Pancreas (tissue), 10 donors: ENCODE measurements around the gene ZNF774. TPM values are rescaled to one million over a fixed set of nuclear protein-coding genes. Genes with fewer than 3 reads are reported as not detected.
A peak's percentile ranks its signal among the peaks of the same experiment; 100 is the strongest.

Experiments
- ATAC-seq, 4 donors: fragments of 200-7000 bp; cut with Tn5 transposase; one replicate each; pipeline versions ENCODE4 v1.8.0 to v1.9.1; 2020; ENCODE audit warnings: mild to moderate bottlenecking in 4 of 4, moderate library complexity in 4 of 4
- DNase-seq, 6 donors: peaks; one replicate each; pipeline ENCODE4 v3.0.0-alpha.2; 2020
- FAIRE-seq: peaks from 2 replicates; lab custom pipeline; 2012; peaks lifted over from hg19 to GRCh38; lab: Jason Lieb, UNC
- H3K27ac ChIP-seq, 4 donors: fragments of 200-600 bp; sonication (generic); 1 replicate in 3 of 4; 2 replicates in 1 of 4; pipeline versions ENCODE4 v1.5.0 to v1.8.0; 2020
- H3K27me3 ChIP-seq, 4 donors: fragments of 200-600 bp; one replicate each; pipeline ENCODE4 v1.8.0; 2021
- H3K36me3 ChIP-seq, 3 donors: fragments of 200-600 bp; sonication (generic) in 1 of 3; one replicate each; pipeline versions ENCODE4 v1.5.0 to v1.8.0; 2020 to 2021
- H3K4me1 ChIP-seq, 3 donors: fragments of 200-600 bp; one replicate each; pipeline ENCODE4 v1.8.0; 2021
- H3K4me3 ChIP-seq, 4 donors: fragments of 200-600 bp; sonication (generic) in 2 of 4; one replicate each; pipeline versions ENCODE4 v1.5.0 to v1.8.0; 2020 to 2021
- H3K9me3 ChIP-seq, 4 donors: fragments of 200-600 bp; one replicate each; pipeline ENCODE4 v1.8.0; 2021
- WGBS, 2 donors: extraction: QIAGEN DNeasy Blood & Tissue Kit; methylation state at CpG; one replicate each; pipeline ENCODE4 v1.1.7; 2013; 5-methylcytosine and 5-hydroxymethylcytosine counted together
- intact Hi-C, 3 donors: fragments of 100-400 bp; cut with DNase I; formaldehyde crosslinking; loops; one replicate each; pipeline versions ENCODE4 v1.11.1 to v1.14.2; 2022
- polyA plus RNA-seq, 2 donors: library from polyadenylated mRNA; stranded (reverse); fragments of 200-250 nt; gene quantifications; one replicate each; pipeline ENCODE4 v1.2.3, GENCODE V29; 2013
- total RNA-seq, 6 donors: library from RNA; stranded (reverse); fragmentation: NEBNext Ultra II Directional in 4 of 6; extraction: Animal tissue kit (Norgen Biotek cat#: 25700) in 4 of 6; gene quantifications; one replicate each; pipeline versions ENCODE4 v1.2.1 to v1.2.4, GENCODE V29; 2021 to 2023
- TF ChIP-seq, protein P1 (sequence below), 4 donors: fragments of 200-600 bp; sonication (generic) in 3 of 4; IDR thresholded peaks; one replicate each; pipeline versions ENCODE4 v1.5.0 to v1.8.0; 2021; ENCODE audit warnings: antibody characterized with exemption in 4 of 4
- donor health status: healthy with polysubstance abuse.
- donor health status: DM: no; HTN: no; CAD: no; lungs with moderate emphysema.
- donor health status: DM: no; HTN: no; CAD: no.
- donor health status: control.
- donor health status: control.
- donor health status: Bipolar disorder and iron deficiency.
- donor health status: DM: yes; HTN: yes; CAD: no.
- donor health status: DM: no; HTN: no; CAD: no.
- donor health status: DM: no; HTN: no; CAD: no.
- donor health status: DM: yes; HTN: yes; CAD: no.

ZNF774 gene
- total and polyA plus RNA-seq, 8 donors, result 2.2 to 11.9 (median 4.3) TPM

DNA sequence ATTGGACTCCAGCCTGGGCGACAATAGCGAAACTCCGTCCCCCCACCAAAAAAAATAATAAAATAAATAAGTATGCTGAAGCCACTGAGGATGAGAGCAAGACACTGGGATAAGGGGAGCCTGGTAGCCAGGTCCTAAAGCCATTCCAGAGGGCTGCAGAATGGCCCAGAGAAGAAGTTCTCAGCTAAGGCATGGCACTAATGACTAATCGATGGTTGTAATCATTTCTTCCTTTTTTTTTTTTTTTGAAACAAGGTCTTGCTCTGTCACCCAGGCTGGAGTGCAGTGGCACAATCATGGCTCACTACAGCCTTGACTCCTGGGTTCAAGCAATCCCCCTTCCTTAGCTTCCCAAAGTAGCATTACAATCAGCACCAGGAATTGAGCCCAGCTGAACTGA, 25.6 kb upstream of the ZNF774 start:
- intact Hi-C loops, result loop anchor here in 1 of 3 donors (10.0 kb wide), 1 partner anchor 158 kb away; no protein-coding TSS in a partner anchor
- 91 to 96% methylated on average over 4 of the region's 4 CpGs for WGBS, 2 donors
- H3K36me3 ChIP-seq, result no peaks in the 10 kb centered on the region

DNA sequence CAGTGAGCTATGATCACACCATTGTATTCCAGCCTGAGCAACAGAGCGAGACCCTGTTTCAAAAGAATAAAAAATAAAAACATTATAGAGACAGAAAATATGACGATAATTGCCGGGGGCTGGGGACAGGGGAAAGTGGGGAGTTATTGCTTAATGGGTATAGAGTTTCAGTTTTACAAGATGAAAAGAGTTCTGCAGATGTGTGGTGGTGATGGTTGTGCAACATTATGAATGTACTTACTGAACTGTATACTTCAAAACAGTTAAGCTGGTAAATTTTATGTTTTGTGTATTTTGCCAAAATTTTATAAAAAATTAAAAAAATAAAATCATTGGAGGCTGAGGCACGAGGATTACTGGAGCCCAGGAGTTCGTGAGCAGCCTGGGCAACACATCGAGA, 24.8 kb upstream of the ZNF774 start:
- no peak for ATAC-seq
- H3K27ac ChIP-seq, result no peak overlapping the region
- no peak overlapping the region for H3K4me3 ChIP-seq
- no peaks in the 10 kb centered on the region for H3K9me3 ChIP-seq
- intact Hi-C loops, result loop anchor here in 1 of 3 donors (10.0 kb wide), 1 partner anchor 157 kb away; no protein-coding TSS in a partner anchor
- DNase-seq, result no peak
- no peaks in the 10 kb centered on the region for H3K4me1 ChIP-seq
- no peaks in the 10 kb centered on the region for H3K27me3 ChIP-seq
- TF ChIP-seq, protein P1, sequence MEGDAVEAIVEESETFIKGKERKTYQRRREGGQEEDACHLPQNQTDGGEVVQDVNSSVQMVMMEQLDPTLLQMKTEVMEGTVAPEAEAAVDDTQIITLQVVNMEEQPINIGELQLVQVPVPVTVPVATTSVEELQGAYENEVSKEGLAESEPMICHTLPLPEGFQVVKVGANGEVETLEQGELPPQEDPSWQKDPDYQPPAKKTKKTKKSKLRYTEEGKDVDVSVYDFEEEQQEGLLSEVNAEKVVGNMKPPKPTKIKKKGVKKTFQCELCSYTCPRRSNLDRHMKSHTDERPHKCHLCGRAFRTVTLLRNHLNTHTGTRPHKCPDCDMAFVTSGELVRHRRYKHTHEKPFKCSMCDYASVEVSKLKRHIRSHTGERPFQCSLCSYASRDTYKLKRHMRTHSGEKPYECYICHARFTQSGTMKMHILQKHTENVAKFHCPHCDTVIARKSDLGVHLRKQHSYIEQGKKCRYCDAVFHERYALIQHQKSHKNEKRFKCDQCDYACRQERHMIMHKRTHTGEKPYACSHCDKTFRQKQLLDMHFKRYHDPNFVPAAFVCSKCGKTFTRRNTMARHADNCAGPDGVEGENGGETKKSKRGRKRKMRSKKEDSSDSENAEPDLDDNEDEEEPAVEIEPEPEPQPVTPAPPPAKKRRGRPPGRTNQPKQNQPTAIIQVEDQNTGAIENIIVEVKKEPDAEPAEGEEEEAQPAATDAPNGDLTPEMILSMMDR (IDR thresholded peaks at IDR 0.05), result no peak
- no peaks in the 10 kb centered on the region for H3K36me3 ChIP-seq
- FAIRE-seq, result no peak
- WGBS, 2 donors, result 95 to 98% methylated on average over 6 of the region's 6 CpGs

More for the DNA sequence above, 25.6 kb upstream of the ZNF774 start:
- no peak for FAIRE-seq
- no peaks in the 10 kb centered on the region for H3K9me3 ChIP-seq
- no peaks in the 10 kb centered on the region for H3K4me1 ChIP-seq
- DNase-seq, result no peak
- H3K4me3 ChIP-seq, result no peak overlapping the region
- H3K27me3 ChIP-seq, result no peaks in the 10 kb centered on the region
- no peak overlapping the region for H3K27ac ChIP-seq
- no peak for ATAC-seq
- TF ChIP-seq, protein P1 (IDR thresholded peaks at IDR 0.05), result no peak

DNA sequence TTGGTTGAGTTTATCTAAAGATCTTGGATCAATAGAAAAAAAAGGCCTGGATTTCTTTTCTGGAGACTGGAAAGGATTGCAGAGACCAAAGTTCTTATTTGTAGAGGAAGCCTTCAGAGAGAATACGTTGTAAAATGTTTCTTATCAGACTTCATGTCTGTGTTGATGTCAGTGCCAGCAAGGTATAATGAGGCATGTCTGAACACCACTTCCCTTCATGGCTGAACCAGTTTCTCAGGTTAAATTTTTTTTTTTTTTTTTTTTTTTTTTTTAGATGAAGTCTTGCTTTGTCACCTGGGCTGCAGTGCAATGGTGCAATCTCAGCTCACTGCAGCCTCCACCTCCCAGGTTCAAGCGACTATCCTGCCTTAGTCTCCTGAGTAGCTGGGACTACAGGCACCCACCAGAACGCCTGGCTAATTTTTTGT, 17.8 kb upstream of the ZNF774 start:
- TF ChIP-seq, protein P1 (IDR thresholded peaks at IDR 0.05), result no peak
- peak; percentile 64 to 76 (median 69) for ATAC-seq

DNA sequence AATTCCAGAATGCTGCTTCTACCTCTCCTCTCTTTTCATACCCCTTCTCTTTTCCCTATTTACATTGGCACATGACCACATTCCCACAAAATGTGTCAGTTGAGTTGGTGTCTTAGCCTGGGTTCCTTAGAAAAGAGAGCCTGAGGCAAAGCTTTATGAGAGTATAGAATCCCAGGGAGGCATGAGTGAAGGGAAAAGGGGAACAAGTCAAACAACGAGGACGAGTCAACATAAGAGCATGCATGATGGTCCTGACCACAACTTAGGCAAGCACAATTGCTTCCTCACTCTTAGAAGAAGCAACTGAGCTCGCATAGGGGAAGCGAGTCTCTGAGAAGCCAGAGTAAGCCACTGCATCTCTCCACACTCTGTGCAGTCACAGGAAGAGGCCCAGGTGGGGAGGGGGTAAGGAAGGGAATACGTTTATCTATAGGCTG, 15.4 kb upstream of the ZNF774 start:
- Histone ChIP-seq H3K4me3 (no peak overlapping the region), H3K9me3 (no peaks in the 10 kb centered on the region), H3K36me3 (no peaks in the 10 kb centered on the region), H3K4me1 (no peaks in the 10 kb centered on the region), H3K27ac (no peak overlapping the region), H3K27me3 (no peaks in the 10 kb centered on the region)
- no peak for FAIRE-seq
- TF ChIP-seq, protein P1 (IDR thresholded peaks at IDR 0.05), result no peak
- 84 to 87% methylated on average over 5 of the region's 5 CpGs for WGBS, 2 donors
- ATAC-seq, result peak in 3 of 4 donors; percentile 9 to 68 (median 61)
- intact Hi-C loops, result no loop called here
- no peak for DNase-seq

More for the DNA sequence above, 17.8 kb upstream of the ZNF774 start:
- Histone ChIP-seq H3K4me3 (no peak overlapping the region), H3K9me3 (no peaks in the 10 kb centered on the region), H3K27me3 (no peaks in the 10 kb centered on the region), H3K4me1 (no peaks in the 10 kb centered on the region), H3K27ac (peak overlapping the region in 2 of 4 donors; percentile 40 to 48), H3K36me3 (no peaks in the 10 kb centered on the region)
- no peak for DNase-seq
- WGBS, 2 donors, result 44 to 54% methylated on average over 3 of the region's 3 CpGs
- FAIRE-seq, result no peak
- intact Hi-C loops, result no loop called here

DNA sequence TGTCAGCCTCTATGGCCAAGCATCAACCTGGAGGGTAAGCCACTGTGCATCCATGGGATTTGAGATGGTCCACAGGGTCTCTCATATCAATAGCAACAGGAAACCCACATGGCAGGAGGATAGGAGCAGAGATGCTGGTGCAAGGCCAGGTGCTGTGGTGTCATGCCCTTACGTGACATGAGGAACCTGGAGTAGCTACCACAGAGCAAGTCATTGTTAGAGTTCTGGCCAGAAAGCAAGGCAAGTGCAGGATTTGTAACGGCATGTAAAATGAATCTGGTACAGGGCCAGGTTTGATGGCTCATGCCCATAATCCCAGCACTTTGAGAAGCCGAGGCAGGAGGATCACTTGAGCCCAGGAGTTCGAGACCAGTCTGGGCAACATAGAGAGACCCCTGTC, 14.8 kb upstream of the ZNF774 start:
- TF ChIP-seq, protein P1 (IDR thresholded peaks at IDR 0.05), result no peak
- DNase-seq, result no peak
- no peak overlapping the region for H3K4me3 ChIP-seq
- H3K4me1 ChIP-seq, result no peaks in the 10 kb centered on the region
- FAIRE-seq, result no peak
- H3K27ac ChIP-seq, result no peak overlapping the region
- H3K9me3 ChIP-seq, result no peaks in the 10 kb centered on the region
- H3K36me3 ChIP-seq, result no peaks in the 10 kb centered on the region
- peak in 2 of 4 donors; percentile 14 to 21 for ATAC-seq
- 81 to 87% methylated on average over 4 of the region's 4 CpGs for WGBS, 2 donors
- intact Hi-C loops, result no loop called here
- no peaks in the 10 kb centered on the region for H3K27me3 ChIP-seq
